Cardiac fibroblast (primary cell): ENCODE measurements around the gene STAMBPL1.

Source experiments
- DNase-seq, 2 donors: peaks; one replicate each; pipeline versions ENCODE4 v3.0.0 to v3.0.0-alpha.2; 2010; ENCODE audit warnings: low read depth in 2 of 2
- H3K4me3 ChIP-seq, 2 donors: replicated peaks in 1 of 2; 1 replicate in 1 of 2; 2 replicates in 1 of 2; pipeline ENCODE4 v1.5.1; 2011; ENCODE audit warnings: low read depth in 2 of 2, low read length in 2 of 2, mild to moderate bottlenecking in 2 of 2, moderate library complexity in 1 of 2
- CTCF ChIP-seq: IDR thresholded peaks from one replicate; pipeline ENCODE4 v1.5.1; 2011; ENCODE audit warnings: low read depth, mild to moderate bottlenecking, low read length, inconsistent platforms

Gene STAMBPL1

GRCh38 chr10:88908194-88908593 lies 28.1 kb downstream of the STAMBPL1 start:
- DNase-seq, result no peak
- TF ChIP-seq CTCF, result no peak

DNA sequence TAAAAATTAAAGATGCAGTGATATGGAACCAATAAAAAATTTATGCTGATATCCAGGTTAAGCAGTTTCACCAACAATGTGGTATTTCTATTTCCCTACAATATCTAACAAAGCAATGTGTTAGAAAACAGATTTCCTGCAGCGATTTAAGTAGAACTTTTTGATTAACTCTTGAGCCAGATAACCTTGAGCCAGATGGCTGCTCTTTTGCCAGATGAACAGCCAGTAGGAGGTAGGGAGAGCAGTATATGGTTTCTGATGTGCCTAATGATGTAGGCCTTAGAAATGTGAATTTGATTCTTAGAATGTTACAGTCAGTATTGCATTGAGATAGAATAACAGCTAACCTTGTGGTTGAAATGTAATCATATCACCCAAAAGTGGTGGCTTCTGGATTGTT lies 31.1 kb downstream of the STAMBPL1 start:
- TF ChIP-seq CTCF, result no peak
- no peak for DNase-seq
- H3K4me3 ChIP-seq, result no peak overlapping the region

More at GRCh38 chr10:88908194-88908593, 28.1 kb downstream of the STAMBPL1 start:
- no peak overlapping the region for H3K4me3 ChIP-seq

DNA sequence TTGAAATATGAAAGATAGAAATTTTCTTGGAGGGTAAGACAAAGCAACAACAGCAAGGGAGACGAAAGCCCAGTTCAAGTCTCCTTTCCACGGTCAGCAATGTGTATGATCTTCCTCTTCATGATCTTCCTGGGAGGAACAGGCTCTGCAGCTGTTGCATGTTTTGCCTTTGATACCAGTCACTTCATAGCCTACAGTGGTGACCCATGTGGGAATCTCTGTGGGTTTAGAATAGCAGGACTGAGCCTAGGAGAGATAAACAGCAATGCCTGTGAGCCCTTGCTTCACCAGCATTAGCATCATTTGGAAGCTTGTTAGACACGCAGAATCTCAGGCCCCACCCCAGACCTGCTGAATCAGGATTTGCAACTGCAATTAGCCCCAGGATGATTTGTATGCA lies 31.8 kb downstream of the STAMBPL1 start:
- TF ChIP-seq CTCF, result no peak
- no peak for DNase-seq
- no peak overlapping the region for H3K4me3 ChIP-seq

DNA sequence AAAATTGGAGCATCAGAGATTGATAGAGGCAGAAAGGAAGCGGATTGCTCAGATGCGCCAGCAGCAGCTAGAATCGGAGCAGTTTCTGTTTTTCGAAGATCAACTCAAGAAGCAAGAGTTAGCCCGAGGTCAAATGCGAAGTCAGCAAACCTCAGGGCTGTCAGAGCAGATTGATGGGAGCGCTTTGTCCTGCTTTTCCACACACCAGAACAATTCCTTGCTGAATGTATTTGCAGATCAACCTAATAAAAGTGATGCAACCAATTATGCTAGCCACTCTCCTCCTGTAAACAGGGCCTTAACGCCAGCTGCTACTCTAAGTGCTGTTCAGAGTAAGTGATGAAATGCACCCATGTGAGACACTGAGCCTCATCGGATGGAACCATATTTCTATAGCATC lies 33.1 kb downstream of the STAMBPL1 start:
- H3K4me3 ChIP-seq, result no peak overlapping the region
- no peak for TF ChIP-seq CTCF
- DNase-seq, result peak; percentile 47 to 48

DNA sequence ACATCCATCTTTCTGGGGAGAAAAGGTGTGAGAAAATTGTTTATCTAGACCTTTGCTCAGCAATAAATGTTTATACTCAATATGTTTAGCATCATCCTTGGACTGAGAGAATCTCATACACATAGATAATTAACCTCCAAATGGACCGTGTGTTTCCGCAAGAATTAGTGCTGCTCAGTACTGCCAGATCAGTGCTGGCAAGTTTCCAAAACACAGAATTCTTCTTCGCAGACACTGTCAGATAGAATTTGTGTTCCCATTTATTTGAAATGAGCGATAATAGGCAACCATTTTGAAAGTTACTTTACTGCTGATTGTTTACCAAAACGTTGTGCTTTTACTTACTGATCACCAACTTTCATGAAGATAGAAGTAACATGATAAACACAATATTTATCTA lies 33.7 kb downstream of the STAMBPL1 start:
- H3K4me3 ChIP-seq, result no peak overlapping the region
- peak in 1 of 2 donors; percentile 42 for DNase-seq
- no peak for TF ChIP-seq CTCF

- TF ChIP-seq CTCF, result no peak
- no peak for DNase-seq
- H3K4me3 ChIP-seq, result no peak overlapping the region
These were observed 35.7 kb downstream of the STAMBPL1 start for GRCh38 chr10:88915781-88916180.

GRCh38 chr10:88916231-88916630 lies 36.2 kb downstream of the STAMBPL1 start:
- H3K4me3 ChIP-seq, result no peak overlapping the region
- DNase-seq, result no peak
- no peak for TF ChIP-seq CTCF
